Activated T-helper 2 cell treated with anti-CD3 and anti-CD28 coated beads, Interferon-gamma antibody, Interleukin-2, Interleukin-4, amounts not matched to agents 10 μg/mL and 5 μg/mL and 100 μg/mL, durations not matched to agents 14 hours and 24 hours and 36 hours (primary cell): Measurements from ENCODE around the gene SLC2A9. TPM values are rescaled to one million over a fixed set of nuclear protein-coding genes. Genes with fewer than 3 reads are reported as not detected.

ENCODE experiments used
- DNase-seq: peaks from one replicate; pipeline ENCODE4 v3.0.0; 2021; ENCODE audit warnings: low spot score
- H3K27ac Mint-ChIP-seq: one replicate; pipeline ENCODE4 v1.8.0; 2021; ENCODE audit warnings: mixed read lengths
- H3K27me3 Mint-ChIP-seq: one replicate; pipeline ENCODE4 v1.8.0; 2021; ENCODE audit warnings: low read depth, mixed read lengths
- H3K36me3 Mint-ChIP-seq: one replicate; pipeline ENCODE4 v1.8.0; 2021; ENCODE audit warnings: low read depth, mixed read lengths
- H3K4me1 Mint-ChIP-seq: one replicate; pipeline ENCODE4 v1.8.0; 2021; ENCODE audit warnings: low read depth, mixed read lengths
- H3K4me3 Mint-ChIP-seq: one replicate; pipeline ENCODE4 v1.8.0; 2021; ENCODE audit warnings: low read depth, mild to moderate bottlenecking, moderate library complexity, mixed read lengths
- H3K9me3 Mint-ChIP-seq: one replicate; pipeline ENCODE4 v1.8.0; 2021; ENCODE audit warnings: mixed read lengths
- intact Hi-C: fragments of 100-400 bp; cut with micrococcal nuclease; formaldehyde crosslinking; loops from one replicate; pipeline ENCODE4 v1.15.1; 2023
- total RNA-seq: library from RNA; stranded (reverse); gene quantifications from 2 replicates; pipeline ENCODE4 v1.2.3, GENCODE V29; 2022

SLC2A9 gene
- total RNA-seq, 1 donor from 2014 or later: 1.3 TPM

GRCh38 chr4:10034612-10035104 is 13.4 kb upstream of the SLC2A9 start:
- Mint-ChIP-seq H3K4me3 (no peak overlapping the region), H3K4me1 (peaks cover 10% of the 10 kb centered on the region), H3K27me3 (peaks cover 3% of the 10 kb centered on the region), H3K9me3 (no peaks in the 10 kb centered on the region), H3K36me3 (no peaks in the 10 kb centered on the region), H3K27ac (no peak overlapping the region)
- DNase-seq: no peak
- intact Hi-C loops: no loop called here

- DNase-seq: no peak
- intact Hi-C loops: no loop called here
- Mint-ChIP-seq H3K27me3 (peaks cover 3% of the 10 kb centered on the region), H3K4me3 (no peak overlapping the region), H3K9me3 (no peaks in the 10 kb centered on the region), H3K36me3 (no peaks in the 10 kb centered on the region), H3K4me1 (peaks cover 10% of the 10 kb centered on the region), H3K27ac (no peak overlapping the region)
These were observed 12.8 kb upstream of the SLC2A9 start for GRCh38 chr4:10034136-10034535.

GRCh38 chr4:10033191-10033881 is 12.0 kb upstream of the SLC2A9 start:
- Mint-ChIP-seq H3K4me3 (no peak overlapping the region), H3K27me3 (peaks cover 6% of the 10 kb centered on the region), H3K36me3 (no peaks in the 10 kb centered on the region), H3K9me3 (no peaks in the 10 kb centered on the region), H3K27ac (no peak overlapping the region), H3K4me1 (peaks cover 10% of the 10 kb centered on the region)
- intact Hi-C loops: no loop called here
- no peak for DNase-seq

- H3K27me3 Mint-ChIP-seq: peaks cover 6% of the 10 kb centered on the region
- DNase-seq: no peak
- H3K36me3 Mint-ChIP-seq: no peaks in the 10 kb centered on the region
- H3K4me3 Mint-ChIP-seq: no peak overlapping the region
- no peaks in the 10 kb centered on the region for H3K9me3 Mint-ChIP-seq
- H3K4me1 Mint-ChIP-seq: peaks cover 10% of the 10 kb centered on the region
- intact Hi-C loops: no loop called here
- no peak overlapping the region for H3K27ac Mint-ChIP-seq
These were observed 11.3 kb upstream of the SLC2A9 start for GRCh38 chr4:10032625-10033024.

- DNase-seq: no peak
- Mint-ChIP-seq H3K36me3 (no peaks in the 10 kb centered on the region), H3K4me1 (peaks cover 10% of the 10 kb centered on the region), H3K4me3 (no peak overlapping the region), H3K27me3 (peaks cover 6% of the 10 kb centered on the region), H3K27ac (no peak overlapping the region), H3K9me3 (no peaks in the 10 kb centered on the region)
- intact Hi-C loops: no loop called here
These were observed 10.6 kb upstream of the SLC2A9 start for GRCh38 chr4:10031668-10032590.

GRCh38 chr4:10030972-10031667 is 9.8 kb upstream of the SLC2A9 start:
- DNase-seq: no peak
- Mint-ChIP-seq H3K4me1 (peaks cover 10% of the 10 kb centered on the region), H3K36me3 (no peaks in the 10 kb centered on the region), H3K27ac (no peak overlapping the region), H3K4me3 (no peak overlapping the region), H3K9me3 (no peaks in the 10 kb centered on the region), H3K27me3 (peaks cover 6% of the 10 kb centered on the region)
- intact Hi-C loops: no loop called here

GRCh38 chr4:10029403-10029802 is 8.1 kb upstream of the SLC2A9 start:
- H3K27ac Mint-ChIP-seq: no peak overlapping the region
- no peaks in the 10 kb centered on the region for H3K9me3 Mint-ChIP-seq
- H3K4me3 Mint-ChIP-seq: no peak overlapping the region
- intact Hi-C loops: no loop called here
- H3K4me1 Mint-ChIP-seq: peaks cover 10% of the 10 kb centered on the region
- no peak for DNase-seq
- no peaks in the 10 kb centered on the region for H3K36me3 Mint-ChIP-seq
- peaks cover 6% of the 10 kb centered on the region for H3K27me3 Mint-ChIP-seq

GRCh38 chr4:10028910-10029309 is 7.6 kb upstream of the SLC2A9 start:
- Mint-ChIP-seq H3K27ac (no peak overlapping the region), H3K4me3 (no peak overlapping the region), H3K27me3 (peaks cover 6% of the 10 kb centered on the region), H3K9me3 (no peaks in the 10 kb centered on the region), H3K4me1 (peaks cover 10% of the 10 kb centered on the region), H3K36me3 (no peaks in the 10 kb centered on the region)
- intact Hi-C loops: no loop called here
- no peak for DNase-seq

GRCh38 chr4:10026485-10026884 is 5.2 kb upstream of the SLC2A9 start:
- no peaks in the 10 kb centered on the region for H3K9me3 Mint-ChIP-seq
- DNase-seq: no peak
- no peak overlapping the region for H3K4me3 Mint-ChIP-seq
- H3K36me3 Mint-ChIP-seq: no peaks in the 10 kb centered on the region
- no peak overlapping the region for H3K27ac Mint-ChIP-seq
- intact Hi-C loops: no loop called here
- H3K27me3 Mint-ChIP-seq: peaks cover 3% of the 10 kb centered on the region
- no peaks in the 10 kb centered on the region for H3K4me1 Mint-ChIP-seq

GRCh38 chr4:10025230-10025806 is 4.0 kb upstream of the SLC2A9 start:
- Mint-ChIP-seq H3K27ac (no peak overlapping the region), H3K4me1 (no peaks in the 10 kb centered on the region), H3K36me3 (no peaks in the 10 kb centered on the region), H3K4me3 (no peak overlapping the region), H3K9me3 (no peaks in the 10 kb centered on the region), H3K27me3 (peaks cover 3% of the 10 kb centered on the region)
- intact Hi-C loops: no loop called here
- DNase-seq: no peak

GRCh38 chr4:10024303-10024702 is 3.0 kb upstream of the SLC2A9 start:
- H3K9me3 Mint-ChIP-seq: no peaks in the 10 kb centered on the region
- intact Hi-C loops: no loop called here
- H3K36me3 Mint-ChIP-seq: no peaks in the 10 kb centered on the region
- H3K4me3 Mint-ChIP-seq: no peak overlapping the region
- DNase-seq: no peak
- H3K27me3 Mint-ChIP-seq: peaks cover 3% of the 10 kb centered on the region
- H3K27ac Mint-ChIP-seq: no peak overlapping the region
- peaks cover 2% of the 10 kb centered on the region for H3K4me1 Mint-ChIP-seq

- H3K4me3 Mint-ChIP-seq: no peak overlapping the region
- H3K27ac Mint-ChIP-seq: no peak overlapping the region
- intact Hi-C loops: no loop called here
- no peaks in the 10 kb centered on the region for H3K9me3 Mint-ChIP-seq
- no peaks in the 10 kb centered on the region for H3K36me3 Mint-ChIP-seq
- H3K27me3 Mint-ChIP-seq: peaks cover 2% of the 10 kb centered on the region
- peaks cover 6% of the 10 kb centered on the region for H3K4me1 Mint-ChIP-seq
- DNase-seq: no peak
These were observed 2.5 kb upstream of the SLC2A9 start for GRCh38 chr4:10023806-10024205.
